B cell (primary cell): ENCODE data around the gene SPSB3.

Source experiments
- EZH2 ChIP-seq: IDR thresholded peaks from 2 replicates; pipeline ENCODE4 v1.6.1; 2012; ENCODE audit warnings: borderline replicate concordance, low read depth, mild to moderate bottlenecking, moderate library complexity, low read length; ENCODE audit not compliant: insufficient read depth, poor library complexity, severe bottlenecking
- TF ChIP-seq, protein P1 (sequence below): fragments of 200-600 bp; IDR thresholded peaks from one replicate; pipeline ENCODE4 v1.8.0; 2022; ENCODE audit warnings: antibody characterized with exemption, mild to moderate bottlenecking

DNA sequence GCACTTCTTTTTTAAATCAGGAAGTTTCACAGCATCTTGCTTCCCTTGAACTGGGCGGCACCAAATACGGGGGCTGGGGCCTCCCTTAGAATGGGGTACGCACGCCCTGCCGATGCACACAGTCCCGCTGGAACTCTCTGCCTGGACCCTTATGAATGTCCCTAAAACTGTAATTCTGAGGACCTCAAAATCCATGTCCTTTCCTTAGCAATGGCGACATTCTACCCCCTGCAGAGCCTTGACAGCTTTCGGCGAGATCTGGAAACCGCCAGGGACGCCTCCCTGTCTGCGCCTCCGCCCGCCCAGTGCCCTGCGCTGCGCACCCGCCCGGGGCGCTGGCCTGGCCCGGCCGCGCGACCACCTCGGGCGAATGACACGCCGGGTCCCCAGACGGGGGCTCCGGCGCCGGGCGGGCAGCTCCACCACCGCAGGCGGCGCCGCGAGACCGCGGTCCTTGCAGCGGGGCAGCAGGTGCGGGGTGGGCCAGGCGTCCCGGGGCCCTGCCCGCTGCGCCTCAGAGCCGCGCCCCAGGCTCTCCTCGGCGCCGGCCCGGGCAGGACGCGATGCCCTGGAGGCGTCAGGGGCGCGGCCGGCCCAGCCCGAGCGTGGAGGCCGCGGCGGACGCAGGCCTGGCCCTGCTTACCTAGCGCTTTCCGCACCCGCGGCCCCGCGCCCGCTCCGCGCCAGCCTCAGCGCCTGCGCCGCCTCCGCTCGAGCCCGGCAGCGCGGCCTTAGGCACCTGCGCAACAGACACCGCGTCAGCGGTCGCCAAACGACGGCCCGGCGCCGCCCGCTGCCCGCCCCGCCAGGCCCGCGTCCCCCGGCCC, 43.7 kb upstream of the SPSB3 start:
- TF ChIP-seq, protein P1, sequence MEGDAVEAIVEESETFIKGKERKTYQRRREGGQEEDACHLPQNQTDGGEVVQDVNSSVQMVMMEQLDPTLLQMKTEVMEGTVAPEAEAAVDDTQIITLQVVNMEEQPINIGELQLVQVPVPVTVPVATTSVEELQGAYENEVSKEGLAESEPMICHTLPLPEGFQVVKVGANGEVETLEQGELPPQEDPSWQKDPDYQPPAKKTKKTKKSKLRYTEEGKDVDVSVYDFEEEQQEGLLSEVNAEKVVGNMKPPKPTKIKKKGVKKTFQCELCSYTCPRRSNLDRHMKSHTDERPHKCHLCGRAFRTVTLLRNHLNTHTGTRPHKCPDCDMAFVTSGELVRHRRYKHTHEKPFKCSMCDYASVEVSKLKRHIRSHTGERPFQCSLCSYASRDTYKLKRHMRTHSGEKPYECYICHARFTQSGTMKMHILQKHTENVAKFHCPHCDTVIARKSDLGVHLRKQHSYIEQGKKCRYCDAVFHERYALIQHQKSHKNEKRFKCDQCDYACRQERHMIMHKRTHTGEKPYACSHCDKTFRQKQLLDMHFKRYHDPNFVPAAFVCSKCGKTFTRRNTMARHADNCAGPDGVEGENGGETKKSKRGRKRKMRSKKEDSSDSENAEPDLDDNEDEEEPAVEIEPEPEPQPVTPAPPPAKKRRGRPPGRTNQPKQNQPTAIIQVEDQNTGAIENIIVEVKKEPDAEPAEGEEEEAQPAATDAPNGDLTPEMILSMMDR, result no peak
- TF ChIP-seq EZH2, result no peak
